Measurements from ENCODE around the gene SLC51A. TPM values are rescaled to one million over a fixed set of nuclear protein-coding genes. Genes with fewer than 3 reads are reported as not detected.

Gene SLC51A
- total and polyA plus RNA-seq, 2 of the 8 experiments (the other 6 are each of a cell fraction or from before 2014, with no cell fraction given) = 6.3 to 9.8 TPM

- Histone ChIP-seq H2BK20ac (ENCODE audit: low read length) (peak overlapping the region; percentile 95; the same call in 1 of the 2 replicates), H3K56ac (replicated peaks; ENCODE audit: insufficient read length, low read depth, low read length) (no peak overlapping the region), H3K18ac (ENCODE audit: extremely low read depth, low read length) (no peak overlapping the region), H3K27me3 (replicated peaks in 1 of 4; ENCODE audit: control insufficient read depth in 3 of 4, extremely low read depth in 1 of 4, insufficient read depth in 3 of 4, low read length in 3 of 4) (no peaks in the 10 kb centered on the region), H4K91ac (replicated peaks; ENCODE audit: insufficient read length, low read length) (peak overlapping the region; percentile 56), H2AK5ac (ENCODE audit: low read depth, low read length) (no peak overlapping the region), H3K4me3 (ENCODE audit: extremely low read depth in 1 of 4, insufficient read depth in 2 of 4, low read depth in 3 of 4, low read length in 4 of 4) (no peak overlapping the region), H3K14ac (ENCODE audit: insufficient read length) (no peak overlapping the region), H2AFZ (ENCODE audit: low read length) (peak overlapping the region; percentile 88), H3K23ac (ENCODE audit: insufficient read length) (no peak overlapping the region), H2BK15ac (ENCODE audit: low read length) (no peak overlapping the region; the same call in 1 of the 2 replicates), H2BK12ac (ENCODE audit: low read depth, low read length) (0 out of 2 replicates have a peak overlapping the region, but pooled peaks have one; percentile 92), H3K79me2 (ENCODE audit: control insufficient read depth in 1 of 2, insufficient read depth in 2 of 2, low read length in 2 of 2) (no peaks in the 10 kb centered on the region), H3K4ac (replicated peaks; ENCODE audit: insufficient read length, low read depth, low read length) (peak overlapping the region; percentile 20), H4K20me1 (replicated peaks in 1 of 2; ENCODE audit: control insufficient read depth in 1 of 2, insufficient read depth in 2 of 2, low read length in 2 of 2) (no peaks in the 10 kb centered on the region), H3K79me1 (ENCODE audit: low read depth, low read length) (no peaks in the 10 kb centered on the region), H3K4me2 (ENCODE audit: insufficient read depth in 1 of 2, low read depth in 2 of 2, low read length in 2 of 2) (peak overlapping the region in 1 of 2 experiments; percentile 34; a peak in 2 of 4 replicates), H3K36me3 (ENCODE audit: control insufficient read depth in 2 of 4, insufficient read depth in 4 of 4, low read length in 3 of 4) (no peaks in the 10 kb centered on the region), H2BK120ac (replicated peaks; ENCODE audit: low read depth, low read length) (peak overlapping the region; percentile 85), H2BK5ac (ENCODE audit: low read depth, low read length) (peak overlapping the region; percentile 71; the same call in 1 of the 2 replicates), H3K9ac (replicated peaks in 1 of 4; ENCODE audit: extremely low read depth in 1 of 4, low read depth in 3 of 4, low read length in 3 of 4) (no peak overlapping the region), H3K27ac (ENCODE audit: low read depth, low read length) (no peak overlapping the region), H3K4me1 (replicated peaks in 1 of 4; ENCODE audit: control insufficient read depth in 3 of 4, insufficient read depth in 4 of 4, low read length in 3 of 4) (peaks cover 4 to 15% (median 11%) of the 10 kb centered on the region in 4 experiments; a peak in 6 of 7 replicates), H3K23me2 (ENCODE audit: low read depth, low read length) (no peaks in the 10 kb centered on the region), H4K8ac (ENCODE audit: extremely low read depth, insufficient read depth, low read length) (no peak overlapping the region), H4K5ac (ENCODE audit: insufficient read length, low read depth, low read length) (no peak overlapping the region), H3K9me3 (ENCODE audit: insufficient read depth in 2 of 2, low read depth in 1 of 2, low read length in 1 of 2) (no peaks in the 10 kb centered on the region)
- ChIA-PET CTCF (ENCODE audit: partially characterized antibody) (interaction anchor here (0.6 to 2.0 kb wide), 9 partner anchors 17 to 176 kb away, joined by 3 to 8 read pairs (median 4); no protein-coding TSS in a partner anchor), POLR2A (ENCODE audit: partially characterized antibody) (interaction anchor here (1.2 to 1.5 kb wide), 2 partner anchors 23 to 106 kb away, joined by 3 to 4 read pairs; no protein-coding TSS in a partner anchor)
- FAIRE-seq (no peak), DNase-seq (ENCODE audit: low read depth in 1 of 2, low spot score in 2 of 2) (no peak)
- 71% methylated on average over 6 of the region's 6 CpGs; no CpG with 5 or more reads in 1 of the 2 experiments for WGBS, 2 experiments (ENCODE audit: extremely low coverage in 1 of 2, insufficient coverage in 1 of 2, insufficient read length in 1 of 2, insufficient replicate concordance in 2 of 2, low coverage in 1 of 2, low lambda C conversion rate in 2 of 2, missing lambda C conversion rate in 1 of 2)
- TF ChIP-seq FOSL1 (IDR thresholded peaks at IDR 0.05; ENCODE audit: insufficient read depth, low read depth, low read length) (no peak), TAF7 (optimal IDR thresholded peaks at IDR 0.05; ENCODE audit: borderline replicate concordance, low read depth, low read length) (no peak), EZH2 (IDR thresholded peaks at IDR 0.05; ENCODE audit: low read depth, low read length, severe bottlenecking) (no peak), ASH2L (IDR thresholded peaks at IDR 0.05; ENCODE audit: low read length) (no peak), EGR1 (IDR thresholded peaks at IDR 0.05; ENCODE audit: borderline replicate concordance, low read depth, low read length) (no peak), CEBPB (IDR thresholded peaks at IDR 0.05; ENCODE audit: low read depth, low read length) (no peak), KDM1A (IDR thresholded peaks at IDR 0.05; ENCODE audit: borderline replicate concordance, low read length) (no peak), CBX5 (IDR thresholded peaks at IDR 0.05; ENCODE audit: low read depth, low read length) (no peak), YY1 (IDR thresholded peaks at IDR 0.05; ENCODE audit: low read depth, low read length) (no peak), BACH1 (IDR thresholded peaks at IDR 0.05; ENCODE audit: low read length) (no peak)
- TF ChIP-seq, protein P1, sequence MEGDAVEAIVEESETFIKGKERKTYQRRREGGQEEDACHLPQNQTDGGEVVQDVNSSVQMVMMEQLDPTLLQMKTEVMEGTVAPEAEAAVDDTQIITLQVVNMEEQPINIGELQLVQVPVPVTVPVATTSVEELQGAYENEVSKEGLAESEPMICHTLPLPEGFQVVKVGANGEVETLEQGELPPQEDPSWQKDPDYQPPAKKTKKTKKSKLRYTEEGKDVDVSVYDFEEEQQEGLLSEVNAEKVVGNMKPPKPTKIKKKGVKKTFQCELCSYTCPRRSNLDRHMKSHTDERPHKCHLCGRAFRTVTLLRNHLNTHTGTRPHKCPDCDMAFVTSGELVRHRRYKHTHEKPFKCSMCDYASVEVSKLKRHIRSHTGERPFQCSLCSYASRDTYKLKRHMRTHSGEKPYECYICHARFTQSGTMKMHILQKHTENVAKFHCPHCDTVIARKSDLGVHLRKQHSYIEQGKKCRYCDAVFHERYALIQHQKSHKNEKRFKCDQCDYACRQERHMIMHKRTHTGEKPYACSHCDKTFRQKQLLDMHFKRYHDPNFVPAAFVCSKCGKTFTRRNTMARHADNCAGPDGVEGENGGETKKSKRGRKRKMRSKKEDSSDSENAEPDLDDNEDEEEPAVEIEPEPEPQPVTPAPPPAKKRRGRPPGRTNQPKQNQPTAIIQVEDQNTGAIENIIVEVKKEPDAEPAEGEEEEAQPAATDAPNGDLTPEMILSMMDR (IDR thresholded peaks at IDR 0.05; ENCODE audit: control extremely low read depth in 1 of 3, insufficient read depth in 1 of 3, low read depth in 1 of 3, low read length in 3 of 3) = no peak
These were observed 37.3 kb upstream of the SLC51A start for GRCh38 chr3:196178993-196179379.
